Endothelial cell of umbilical vein (primary cell): Measurements from ENCODE around the gene TRAPPC14. TPM values are rescaled to one million over a fixed set of nuclear protein-coding genes. Genes with fewer than 3 reads are reported as not detected.

Experiments
- BruUV-seq: library from RNA; stranded (reverse); fragments of 400-500 nt; replicated peaks from 2 replicates; lab custom pipeline; 2021; lab: Mats Ljungman, UMichigan
- CTCF ChIA-PET: fragments of 300-600, 350-600 bp; sonication (Branson Sonifier 250); formaldehyde crosslinking; loops from one replicate; lab custom pipeline; 2021; ENCODE audit warnings: antibody characterized with exemption, inconsistent platforms; lab: Charles Lee
- POLR2A ChIA-PET: fragments of 300-600, 350-600 bp; sonication (Branson Sonifier 250); formaldehyde crosslinking; loops from one replicate; lab custom pipeline; 2021; ENCODE audit warnings: antibody characterized with exemption, inconsistent platforms; lab: Charles Lee
- DNase-seq: peaks from one replicate; pipeline ENCODE4 v3.0.0-alpha.2; 2011; ENCODE audit warnings: low read depth, low spot score
- FAIRE-seq: peaks from 2 replicates; lab custom pipeline; 2011; peaks lifted over from hg19 to GRCh38; lab: Jason Lieb, UNC
- H2AFZ ChIP-seq: 2 replicates; pipeline ENCODE4 v1.6.0; 2012; ENCODE audit warnings: low read depth, low read length, control low read depth, inconsistent platforms
- H3K27ac ChIP-seq: 2 replicates; pipeline ENCODE4 v1.5.1; 2011; ENCODE audit warnings: low read depth, mild to moderate bottlenecking, control low read depth, low read length, moderate library complexity; ENCODE audit not compliant: insufficient read depth
- H3K27me3 ChIP-seq, 2 experiments: 2 replicates each; pipeline versions ENCODE4 v1.6.0 to v1.6.1; 2011; ENCODE audit warnings: low read length in 2 of 2, mixed read lengths in 1 of 2; ENCODE audit not compliant: control insufficient read depth in 2 of 2, insufficient read depth in 2 of 2
- H3K36me3 ChIP-seq, 2 experiments: 2 replicates in 1 of 2; 3 replicates in 1 of 2; pipeline ENCODE4 v1.5.1; 2011; ENCODE audit warnings: low read length in 2 of 2, mild to moderate bottlenecking in 1 of 2, moderate library complexity in 1 of 2; ENCODE audit not compliant: control insufficient read depth in 2 of 2, insufficient read depth in 2 of 2; ENCODE audit errors: extremely low read depth in 1 of 2
- H3K4me1 ChIP-seq: 3 replicates; pipeline ENCODE4 v1.5.1; 2011; ENCODE audit warnings: mild to moderate bottlenecking, low read length; ENCODE audit not compliant: control insufficient read depth, insufficient read depth; ENCODE audit errors: extremely low read depth
- H3K4me2 ChIP-seq: 2 replicates; pipeline ENCODE4 v1.6.1; 2011; ENCODE audit warnings: low read length, control low read depth, mixed read lengths; ENCODE audit not compliant: insufficient read depth
- H3K4me3 ChIP-seq, 3 experiments: fragments of 200-600 bp in 1 of 3; sonication (generic), shearing (Covaris generic) in 1 of 3; replicated peaks in 1 of 3; 2 replicates each; pipeline ENCODE4 v1.5.1; 2011 to 2016; ENCODE audit warnings: control low read depth in 3 of 3, low read length in 3 of 3, mild to moderate bottlenecking in 2 of 3, inconsistent platforms in 1 of 3, low read depth in 1 of 3, moderate library complexity in 1 of 3; ENCODE audit not compliant: insufficient read depth in 1 of 3
- H3K79me2 ChIP-seq: 2 replicates; pipeline ENCODE4 v1.6.0; 2012; ENCODE audit warnings: low read length, inconsistent platforms; ENCODE audit not compliant: control insufficient read depth, insufficient read depth
- H3K9ac ChIP-seq: replicated peaks from 2 replicates; pipeline ENCODE3; 2011; ENCODE audit warnings: low read length, control low read depth; ENCODE audit not compliant: insufficient read depth; ENCODE audit errors: extremely low read depth
- H3K9me1 ChIP-seq: replicated peaks from 3 replicates; pipeline ENCODE4 v1.6.0; 2011; ENCODE audit warnings: mild to moderate bottlenecking, low read length; ENCODE audit not compliant: control insufficient read depth, insufficient read depth; ENCODE audit errors: extremely low read depth
- H3K9me3 ChIP-seq: replicated peaks from 2 replicates; pipeline ENCODE4 v1.5.1; 2012; ENCODE audit warnings: low read length, inconsistent platforms; ENCODE audit not compliant: control insufficient read depth, insufficient read depth
- H4K20me1 ChIP-seq: replicated peaks from 2 replicates; pipeline ENCODE3; 2011; ENCODE audit warnings: mild to moderate bottlenecking, low read length; ENCODE audit not compliant: control insufficient read depth, insufficient read depth; ENCODE audit errors: extremely low read depth
- EZH2 ChIP-seq: IDR thresholded peaks from 2 replicates; pipeline ENCODE4 v1.6.1; 2012; ENCODE audit warnings: borderline replicate concordance, low read depth, mild to moderate bottlenecking, moderate library complexity, low read length, inconsistent platforms; ENCODE audit not compliant: severe bottlenecking
- FOS ChIP-seq: IDR thresholded peaks from 2 replicates; pipeline ENCODE4 v1.6.1; 2011; ENCODE audit warnings: mild to moderate bottlenecking, low read length, moderate library complexity, borderline replicate concordance; ENCODE audit not compliant: insufficient read depth
- GATA2 ChIP-seq: IDR thresholded peaks from 2 replicates; pipeline ENCODE4 v1.7.0; 2011; ENCODE audit warnings: low read depth, mild to moderate bottlenecking, moderate library complexity, mixed read lengths, low read length; ENCODE audit not compliant: insufficient read length, insufficient read depth
- MYC ChIP-seq: IDR thresholded peaks from one replicate; pipeline ENCODE4 v1.6.1; 2011; ENCODE audit warnings: mild to moderate bottlenecking, low read depth, low read length
- POLR2A ChIP-seq: IDR thresholded peaks from 2 replicates; pipeline ENCODE4 v1.6.1; 2012; ENCODE audit warnings: low read depth, mild to moderate bottlenecking, control low read depth, low read length
- POLR2AphosphoS5 ChIP-seq: IDR thresholded peaks from 2 replicates; pipeline ENCODE4 v1.6.1; 2012; ENCODE audit warnings: low read depth, mild to moderate bottlenecking, control low read depth, low read length, moderate library complexity; ENCODE audit not compliant: insufficient read depth
- dilution Hi-C: fragments of 300-500 bp; cut with MboI; formaldehyde crosslinking; loops from one replicate; pipeline ENCODE4 v1.15.0; 2019; ENCODE audit warnings: low sequenced_read_pairs; ENCODE audit not compliant: extremely low pct_ligation_motif_present
- intact Hi-C: fragments of 100-400 bp; cut with micrococcal nuclease; formaldehyde crosslinking; loops from one replicate; pipeline ENCODE4 v1.10.0; 2022
- polyA plus RNA-seq, 4 experiments: library from polyadenylated mRNA; depleted of rRNA in 3 of 4; stranded (reverse) in 3 of 4; unstranded in 1 of 4; fragments of >200 nt; gene quantifications; 2 replicates each; pipeline versions ENCODE4 v1.2.1 to v1.2.3, GENCODE V29; 2011 to 2012; ENCODE audit warnings: missing spikeins in 1 of 4
- total RNA-seq: library from RNA; stranded (reverse); gene quantifications from 2 replicates; pipeline ENCODE4 v1.2.3, GENCODE V29; 2021
- TF ChIP-seq, protein P1 (sequence below), 2 donors: IDR thresholded peaks; 1 replicate in 1 of 2; 2 replicates in 1 of 2; pipeline ENCODE4 v1.5.1; 2011; ENCODE audit warnings: low read length in 2 of 2, mild to moderate bottlenecking in 2 of 2, moderate library complexity in 2 of 2, control low read depth in 1 of 2, inconsistent platforms in 1 of 2, low read depth in 1 of 2; ENCODE audit not compliant: insufficient read depth in 1 of 2; ENCODE audit errors: extremely low read depth in 1 of 2

Gene TRAPPC14
- total and polyA plus RNA-seq, 2 donors (not counting 3 experiments of a cell fraction or from before 2014, with no cell fraction given), result 13.3 to 23.0 TPM

DNA sequence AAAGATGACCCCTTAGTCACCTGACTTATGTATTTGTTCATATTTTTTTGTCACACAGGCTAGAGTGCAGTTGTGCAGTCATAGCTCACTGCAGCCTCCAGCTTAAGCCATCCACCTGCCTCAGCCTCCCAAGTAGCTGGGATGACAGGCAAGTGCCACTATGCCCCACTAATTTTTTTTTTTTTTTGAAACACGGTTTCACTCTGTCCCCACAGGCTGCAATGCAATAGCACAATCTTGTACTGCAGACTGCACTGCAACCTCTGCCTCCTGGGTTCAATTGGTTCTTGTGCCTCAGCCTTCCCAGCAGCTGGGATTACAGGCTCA is 29.9 kb downstream of the TRAPPC14 start:
- Histone ChIP-seq H3K79me2 (no peaks in the 10 kb centered on the region), H3K36me3 (peaks cover 0 to 2% of the 10 kb centered on the region in 2 experiments), H3K9me1 (no peaks in the 10 kb centered on the region), H3K9me3 (no peaks in the 10 kb centered on the region), H3K4me1 (peaks cover 11% of the 10 kb centered on the region), H3K4me3 (no peak overlapping the region), H3K27me3 (no peaks in the 10 kb centered on the region), H3K4me2 (no peak overlapping the region), H3K27ac (no peak overlapping the region), H2AFZ (no peak overlapping the region), H3K9ac (no peak overlapping the region), H4K20me1 (no peaks in the 10 kb centered on the region)
- dilution Hi-C loops (no loop called here), intact Hi-C loops (loop anchor here (5.0 kb wide), 1 partner anchor 136 kb away; no protein-coding TSS in a partner anchor)
- no peak for DNase-seq
- CTCF ChIA-PET, result interaction anchor here (0.9 to 2.8 kb wide), 7 partner anchors 13 to 279 kb away, joined by 3 to 13 read pairs (median 4); partner anchors contain the start of genes AP4M1 and MCM7
- peak; percentile 46 for FAIRE-seq
- BruUV-seq, result no TSS peak
- TF ChIP-seq GATA2 (no peak), MYC (no peak), FOS (no peak), EZH2 (no peak), POLR2A (no peak), POLR2AphosphoS5 (no peak)
- TF ChIP-seq, protein P1, sequence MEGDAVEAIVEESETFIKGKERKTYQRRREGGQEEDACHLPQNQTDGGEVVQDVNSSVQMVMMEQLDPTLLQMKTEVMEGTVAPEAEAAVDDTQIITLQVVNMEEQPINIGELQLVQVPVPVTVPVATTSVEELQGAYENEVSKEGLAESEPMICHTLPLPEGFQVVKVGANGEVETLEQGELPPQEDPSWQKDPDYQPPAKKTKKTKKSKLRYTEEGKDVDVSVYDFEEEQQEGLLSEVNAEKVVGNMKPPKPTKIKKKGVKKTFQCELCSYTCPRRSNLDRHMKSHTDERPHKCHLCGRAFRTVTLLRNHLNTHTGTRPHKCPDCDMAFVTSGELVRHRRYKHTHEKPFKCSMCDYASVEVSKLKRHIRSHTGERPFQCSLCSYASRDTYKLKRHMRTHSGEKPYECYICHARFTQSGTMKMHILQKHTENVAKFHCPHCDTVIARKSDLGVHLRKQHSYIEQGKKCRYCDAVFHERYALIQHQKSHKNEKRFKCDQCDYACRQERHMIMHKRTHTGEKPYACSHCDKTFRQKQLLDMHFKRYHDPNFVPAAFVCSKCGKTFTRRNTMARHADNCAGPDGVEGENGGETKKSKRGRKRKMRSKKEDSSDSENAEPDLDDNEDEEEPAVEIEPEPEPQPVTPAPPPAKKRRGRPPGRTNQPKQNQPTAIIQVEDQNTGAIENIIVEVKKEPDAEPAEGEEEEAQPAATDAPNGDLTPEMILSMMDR (IDR thresholded peaks at IDR 0.05; ENCODE audit: extremely low read depth in 1 of 2, insufficient read depth in 1 of 2, low read depth in 1 of 2, low read length in 2 of 2), result no peak
- POLR2A ChIA-PET, result interaction anchor here (0.9 to 1.0 kb wide), 2 partner anchors 28 to 113 kb away, joined by 3 to 4 read pairs; partner anchors contain the start of genes AP4M1, MCM7 and ZKSCAN1
